B cell (primary cell): Measurements from ENCODE around the gene MVB12B. TPM values are rescaled to one million over a fixed set of nuclear protein-coding genes. Genes with fewer than 3 reads are reported as not detected.

Experiments
- ATAC-seq: fragments of 200-7000 bp; cut with Tn5 transposase; one replicate; pipeline ENCODE4 v1.10.0; 2021; ENCODE audit warnings: low read depth, mild to moderate bottlenecking, moderate number of reproducible peaks, moderate library complexity
- CTCF ChIA-PET: fragments of 350-600 bp; sonication (Branson Sonifier 250); formaldehyde crosslinking; loops from one replicate; lab custom pipeline; 2021; ENCODE audit warnings: antibody characterized with exemption, inconsistent platforms; lab: Charles Lee
- POLR2A ChIA-PET: fragments of 350-600 bp; sonication (Branson Sonifier 250); formaldehyde crosslinking; loops from one replicate; lab custom pipeline; 2021; ENCODE audit warnings: antibody characterized with exemption; lab: Charles Lee
- DNase-seq: peaks from one replicate; pipeline ENCODE4 v3.0.0; 2013
- H2AFZ ChIP-seq: 2 replicates; pipeline ENCODE4 v1.6.1; 2012; ENCODE audit warnings: mild to moderate bottlenecking, low read depth, low read length; ENCODE audit not compliant: insufficient read depth, poor library complexity, severe bottlenecking
- H3K27ac ChIP-seq, 2 donors: 1 replicate in 1 of 2; 2 replicates in 1 of 2; pipeline ENCODE4 v1.5.1; 2012 to 2013; ENCODE audit warnings: low read length in 2 of 2, mild to moderate bottlenecking in 2 of 2, moderate library complexity in 1 of 2
- H3K27me3 ChIP-seq, 4 experiments: fragments of 200-600 bp in 1 of 4; sonication (generic) in 1 of 4; replicated peaks in 1 of 4; 1 replicate in 2 of 4; 2 replicates in 2 of 4; pipeline versions ENCODE4 v1.6.1 to v1.7.0; 2013 to 2016; ENCODE audit warnings: low read length in 3 of 4, mild to moderate bottlenecking in 2 of 4, mixed read lengths in 1 of 4, moderate library complexity in 1 of 4; ENCODE audit not compliant: insufficient read depth in 4 of 4, control insufficient read depth in 3 of 4; ENCODE audit errors: control extremely low read depth in 1 of 4
- H3K36me3 ChIP-seq, 2 experiments: replicated peaks in 1 of 2; 1 replicate in 1 of 2; 2 replicates in 1 of 2; pipeline versions ENCODE4 v1.6.1 to v1.7.1; 2013; ENCODE audit warnings: low read length in 1 of 2; ENCODE audit not compliant: insufficient read depth in 2 of 2, control insufficient read depth in 1 of 2; ENCODE audit errors: control extremely low read depth in 1 of 2, extremely low read depth in 1 of 2
- H3K4me1 ChIP-seq, 2 donors: fragments of 200-600 bp in 1 of 2; sonication (generic) in 1 of 2; 1 replicate in 1 of 2; 2 replicates in 1 of 2; pipeline versions ENCODE4 v1.5.1 to v1.6.1; 2013 to 2017; ENCODE audit warnings: low read length in 2 of 2; ENCODE audit not compliant: control insufficient read depth in 2 of 2, insufficient read depth in 2 of 2
- H3K4me2 ChIP-seq: replicated peaks from 2 replicates; pipeline ENCODE3; 2012; ENCODE audit warnings: mild to moderate bottlenecking, low read depth, low read length; ENCODE audit not compliant: poor library complexity, severe bottlenecking
- H3K4me3 ChIP-seq, 5 experiments: fragments of 200-600 bp in 1 of 5; sonication (generic) in 1 of 5; 1 replicate in 3 of 5; 2 replicates in 2 of 5; pipeline versions ENCODE4 v1.5.1 to v1.7.0; 2011 to 2016; ENCODE audit warnings: low read length in 4 of 5, mild to moderate bottlenecking in 4 of 5, low read depth in 2 of 5, control low read depth in 1 of 5, moderate library complexity in 1 of 5; ENCODE audit not compliant: insufficient read depth in 1 of 5; ENCODE audit errors: control extremely low read depth in 1 of 5, extremely low read depth in 1 of 5
- H3K79me2 ChIP-seq: fragments of 200-600 bp; sonication (generic); one replicate; pipeline ENCODE4 v1.6.0; 2016; ENCODE audit warnings: low read length; ENCODE audit not compliant: control insufficient read depth, insufficient read depth
- H3K9ac ChIP-seq: fragments of 200-600 bp; sonication (generic); 2 replicates; pipeline ENCODE4 v1.6.1; 2017; ENCODE audit warnings: mild to moderate bottlenecking, low read length, moderate library complexity
- H3K9me3 ChIP-seq, 3 donors: one replicate each; pipeline versions ENCODE4 v1.6.1 to v1.7.1; 2013; ENCODE audit warnings: low read length in 2 of 3; ENCODE audit not compliant: control insufficient read depth in 2 of 3, insufficient read depth in 1 of 3; ENCODE audit errors: control extremely low read depth in 1 of 3
- H4K20me1 ChIP-seq: 2 replicates; pipeline ENCODE4 v1.6.0; 2012; ENCODE audit warnings: mild to moderate bottlenecking, low read length; ENCODE audit not compliant: insufficient read depth, control insufficient read depth, poor library complexity, severe bottlenecking
- H3K27ac Mint-ChIP-seq: one replicate; pipeline ENCODE4 v1.8.0; 2021; ENCODE audit warnings: mixed read lengths
- H3K27me3 Mint-ChIP-seq: one replicate; pipeline ENCODE4 v1.8.0; 2021; ENCODE audit warnings: mixed read lengths
- H3K4me1 Mint-ChIP-seq: one replicate; pipeline ENCODE4 v1.8.0; 2021; ENCODE audit warnings: mixed read lengths
- H3K4me3 Mint-ChIP-seq: one replicate; pipeline ENCODE4 v1.8.0; 2021; ENCODE audit warnings: mixed read lengths
- H3K9me3 Mint-ChIP-seq: one replicate; pipeline ENCODE4 v1.8.0; 2022; ENCODE audit warnings: mixed read lengths; ENCODE audit not compliant: insufficient read depth
- CTCF ChIP-seq: fragments of 200-600 bp; IDR thresholded peaks from one replicate; pipeline ENCODE4 v1.8.0; 2022; ENCODE audit warnings: antibody characterized with exemption, mild to moderate bottlenecking
- EZH2 ChIP-seq: IDR thresholded peaks from 2 replicates; pipeline ENCODE4 v1.6.1; 2012; ENCODE audit warnings: borderline replicate concordance, low read depth, mild to moderate bottlenecking, moderate library complexity, low read length; ENCODE audit not compliant: insufficient read depth, poor library complexity, severe bottlenecking
- WGBS: methylation state at CpG from one replicate; pipeline ENCODE4 v1.1.5; 2013; ENCODE audit warnings: missing lambda C conversion rate; ENCODE audit not compliant: insufficient coverage; 5-methylcytosine and 5-hydroxymethylcytosine counted together
- intact Hi-C: fragments of 100-400 bp; cut with micrococcal nuclease; formaldehyde crosslinking; loops from one replicate; pipeline ENCODE4 v1.10.0; 2022
- polyA plus RNA-seq: library from polyadenylated mRNA; depleted of rRNA; stranded (reverse); fragments of >200 nt; gene quantifications from 2 replicates; pipeline ENCODE4 v1.2.3, GENCODE V29; 2012
- total RNA-seq, 2 donors: library from RNA; stranded (reverse); fragments of 120-200 nt in 1 of 2; gene quantifications; 1 replicate in 1 of 2; 2 replicates in 1 of 2; pipeline versions ENCODE4 v1.2.3 to v1.2.4, GENCODE V29; 2013 to 2022

Gene MVB12B
- total and polyA plus RNA-seq, 2 donors (not counting 1 experiment from before 2014, with no cell fraction given): 1.2 to 9.8 TPM

- H3K27me3 Mint-ChIP-seq: peaks cover 11% of the 10 kb centered on the region
- no peaks in the 10 kb centered on the region for H3K9me3 Mint-ChIP-seq
- no peak overlapping the region for H3K4me3 Mint-ChIP-seq
- ChIA-PET CTCF (interaction anchor here (0.7 to 5.1 kb wide), 23 partner anchors 9 to 894 kb away, joined by 3 to 72 read pairs (median 3); no protein-coding TSS in a partner anchor), POLR2A (no interaction called here)
- Histone ChIP-seq H3K27me3 (peaks cover 0 to 5% (median 0%) of the 10 kb centered on the region in 4 experiments), H3K4me3 (no peak overlapping the region), H2AFZ (no peak overlapping the region), H3K9ac (no peak overlapping the region), H3K79me2 (no peaks in the 10 kb centered on the region), H3K36me3 (no peaks in the 10 kb centered on the region), H3K9me3 (no peaks in the 10 kb centered on the region), H4K20me1 (no peaks in the 10 kb centered on the region), H3K4me1 (no peaks in the 10 kb centered on the region), H3K27ac (no peak overlapping the region), H3K4me2 (no peak overlapping the region)
- peak; percentile 62 for TF ChIP-seq CTCF
- no peak for TF ChIP-seq EZH2
- no CpG with 5 or more reads among the region's 4 CpGs for WGBS
- ATAC-seq (peak; percentile 69), DNase-seq (peak; percentile 66)
- intact Hi-C loops: loop anchor here (1.0 kb wide), 2 partner anchors 96 to 189 kb away; no protein-coding TSS in a partner anchor
- no peak overlapping the region for H3K27ac Mint-ChIP-seq
- H3K4me1 Mint-ChIP-seq: no peaks in the 10 kb centered on the region
Observed at GRCh38 chr9:126301985-126302603, 24.5 kb upstream of the MVB12B start.

- no peak overlapping the region for H3K27ac Mint-ChIP-seq
- no peak for DNase-seq
- Histone ChIP-seq H3K79me2 (no peaks in the 10 kb centered on the region), H3K4me1 (no peaks in the 10 kb centered on the region), H3K27ac (no peak overlapping the region), H3K4me2 (no peak overlapping the region), H3K36me3 (no peaks in the 10 kb centered on the region), H3K9ac (no peak overlapping the region), H3K27me3 (peaks cover 0 to 5% (median 0%) of the 10 kb centered on the region in 4 experiments), H4K20me1 (no peaks in the 10 kb centered on the region), H2AFZ (no peak overlapping the region), H3K9me3 (no peaks in the 10 kb centered on the region), H3K4me3 (no peak overlapping the region)
- no CpG with 5 or more reads among the region's 1 CpG for WGBS
- no peak overlapping the region for H3K4me3 Mint-ChIP-seq
- no peaks in the 10 kb centered on the region for H3K4me1 Mint-ChIP-seq
- no peak for TF ChIP-seq EZH2
- TF ChIP-seq CTCF: no peak
- no peaks in the 10 kb centered on the region for H3K9me3 Mint-ChIP-seq
- POLR2A ChIA-PET: no interaction called here
- CTCF ChIA-PET: interaction anchor here (0.7 to 5.1 kb wide), 20 partner anchors 8 to 895 kb away, joined by 3 to 72 read pairs (median 3); no protein-coding TSS in a partner anchor
- H3K27me3 Mint-ChIP-seq: peaks cover 7% of the 10 kb centered on the region
- intact Hi-C loops: loop anchor here (1.0 kb wide), 2 partner anchors 96 to 189 kb away; no protein-coding TSS in a partner anchor
- ATAC-seq: no peak
Observed at GRCh38 chr9:126302730-126303129, 23.9 kb upstream of the MVB12B start.
